Measurements from ENCODE around the gene TRRAP. TPM values are rescaled to one million over a fixed set of nuclear protein-coding genes. Genes with fewer than 3 reads are reported as not detected.

Gene TRRAP
- total and polyA plus RNA-seq, 2 of the 8 experiments (the other 6 are each of a cell fraction or from before 2014, with no cell fraction given): 21.7 to 48.6 TPM

DNA sequence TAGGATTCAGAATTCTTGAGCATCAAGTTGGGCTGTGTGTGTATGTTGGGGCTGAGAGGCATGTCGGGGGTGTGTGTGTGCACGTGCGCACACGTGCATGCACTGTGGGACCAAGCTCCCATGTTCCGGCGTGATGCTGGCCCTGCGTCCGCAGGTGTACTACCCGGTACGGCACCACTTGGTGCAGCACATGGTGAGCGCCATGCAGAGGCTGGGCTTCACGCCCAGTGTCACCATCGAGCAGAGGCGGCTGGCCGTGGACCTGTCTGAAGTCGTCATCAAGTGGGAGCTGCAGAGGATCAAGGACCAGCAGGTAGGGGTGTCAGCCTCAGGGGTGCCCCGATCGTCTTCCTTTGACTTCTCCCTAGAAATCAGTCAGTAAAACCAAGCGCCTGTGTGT is 77.7 kb downstream of the TRRAP start (continued):
- TF ChIP-seq ZNF274 (IDR thresholded peaks at IDR 0.05; ENCODE audit: borderline replicate concordance, extremely low read depth, low read length): no peak
- TF ChIP-seq BACH1 (IDR thresholded peaks at IDR 0.05; ENCODE audit: low read length): no peak

Measured in H1 (cell line).